Measurements from ENCODE around the gene MFSD8.
"Not testable (repeated sequence)": the region's sequence is repeated elsewhere in the genome, so short reads cannot be mapped to it uniquely, and the experiment has no call there.

Gene MFSD8

GRCh38 chr4:127931836-127932235, 33.1 kb downstream of the MFSD8 start:
- DNase-seq = not testable (repeated sequence)

GRCh38 chr4:127930175-127930574, 34.8 kb downstream of the MFSD8 start:
- no peak for DNase-seq

GRCh38 chr4:127925720-127926119, 39.3 kb downstream of the MFSD8 start:
- DNase-seq = not testable (repeated sequence)

- no peak for DNase-seq
Observed at GRCh38 chr4:127922226-127922625, 42.7 kb downstream of the MFSD8 start.

- DNase-seq = no peak
Observed at GRCh38 chr4:127920521-127920920, 44.5 kb downstream of the MFSD8 start.

GRCh38 chr4:127917151-127917550, 47.8 kb downstream of the MFSD8 start:
- DNase-seq = no peak

GRCh38 chr4:127916512-127916911, 48.5 kb downstream of the MFSD8 start:
- no peak for DNase-seq

- DNase-seq = no peak
Observed at GRCh38 chr4:127905029-127905428, 59.9 kb downstream of the MFSD8 start.

- DNase-seq = not testable (repeated sequence)
Observed at GRCh38 chr4:127899682-127900081, 65.3 kb downstream of the MFSD8 start.

- no peak for DNase-seq
Observed at GRCh38 chr4:127896528-127896927, 68.4 kb downstream of the MFSD8 start.

- DNase-seq = no peak
Observed at GRCh38 chr4:127896069-127896468, 68.9 kb downstream of the MFSD8 start.

- no peak for DNase-seq
Observed at GRCh38 chr4:127889903-127890302, 75.1 kb downstream of the MFSD8 start.

- no peak for DNase-seq
Observed at GRCh38 chr4:127888559-127888958, 76.4 kb downstream of the MFSD8 start.

GRCh38 chr4:127881563-127881864, 83.5 kb downstream of the MFSD8 start:
- no peak for DNase-seq

- peak; percentile 96 for DNase-seq
Observed at GRCh38 chr4:127880763-127881562, 84.0 kb downstream of the MFSD8 start, which contains the start of gene PLK4. TSS of gene PLK4 (plus strand) at chr4:127880893. CDS start at chr4:127881135, 242 bp downstream.

- no peak for DNase-seq
Observed at GRCh38 chr4:127875791-127876190, 89.2 kb downstream of the MFSD8 start.

GRCh38 chr4:127870688-127871087, 94.3 kb downstream of the MFSD8 start:
- peak; percentile 29 for DNase-seq

GRCh38 chr4:127870281-127870680, 94.7 kb downstream of the MFSD8 start:
- no peak for DNase-seq

- DNase-seq = no peak
Observed at GRCh38 chr4:127868196-127868595, 96.8 kb downstream of the MFSD8 start.
